IMR-90 (cell line): ENCODE data around the gene LMAN2L. TPM values are rescaled to one million over a fixed set of nuclear protein-coding genes. Genes with fewer than 3 reads are reported as not detected.

Experiments
- ATAC-seq: fragments of 200-7000 bp; cut with Tn5 transposase; 2 replicates; pipeline ENCODE4 v1.9.1; 2020; ENCODE audit warnings: low read depth, mild to moderate bottlenecking, moderate library complexity
- BruUV-seq: library from RNA; stranded (reverse); fragments of 400-500 nt; replicated peaks from 2 replicates; lab custom pipeline; 2021; lab: Mats Ljungman, UMichigan
- CTCF ChIA-PET: fragments of 300-600 bp; formaldehyde crosslinking; extraction: SDS; loops from one replicate; lab custom pipeline; 2021; ENCODE audit warnings: antibody characterized with exemption; lab: Yijun Ruan, JAX
- POLR2A ChIA-PET: fragments of 300-600 bp; sonication (Branson Sonifier 250); formaldehyde crosslinking; loops from one replicate; lab custom pipeline; 2022; ENCODE audit warnings: antibody characterized with exemption; ENCODE audit not compliant: unreplicated experiment; lab: Charles Lee
- DNase-seq: peaks from one replicate; pipeline ENCODE4 v3.0.0; 2013
- H2AFZ ChIP-seq: replicated peaks from 2 replicates; pipeline ENCODE3; 2013; ENCODE audit warnings: low read length, mild to moderate bottlenecking; ENCODE audit not compliant: poor library complexity
- H2AK5ac ChIP-seq: 2 replicates; pipeline ENCODE4 v1.6.1; 2013; ENCODE audit warnings: low read depth, low read length, inconsistent platforms
- H2AK9ac ChIP-seq: replicated peaks from 2 replicates; pipeline ENCODE3; 2013; ENCODE audit warnings: mild to moderate bottlenecking, low read depth, low read length, moderate library complexity; ENCODE audit not compliant: poor library complexity
- H2BK120ac ChIP-seq: 2 replicates; pipeline ENCODE4 v1.6.1; 2013; ENCODE audit warnings: low read depth, low read length, inconsistent platforms
- H2BK15ac ChIP-seq: 3 replicates; pipeline ENCODE4 v1.6.1; 2013; ENCODE audit warnings: low read depth, low read length, inconsistent platforms
- H2BK20ac ChIP-seq: 2 replicates; pipeline ENCODE4 v1.6.1; 2013; ENCODE audit warnings: low read depth, mild to moderate bottlenecking, inconsistent platforms, low read length, moderate library complexity
- H2BK5ac ChIP-seq: 2 replicates; pipeline ENCODE4 v1.6.1; 2013; ENCODE audit warnings: mild to moderate bottlenecking, low read depth, low read length, inconsistent platforms; ENCODE audit not compliant: poor library complexity, severe bottlenecking
- H3K14ac ChIP-seq: replicated peaks from 2 replicates; pipeline ENCODE4 v1.6.1; 2013; ENCODE audit warnings: low read depth, low read length, inconsistent platforms
- H3K18ac ChIP-seq: 2 replicates; pipeline ENCODE4 v1.6.1; 2013; ENCODE audit warnings: low read depth, low read length, control low read depth
- H3K23ac ChIP-seq: 2 replicates; pipeline ENCODE4 v1.6.1; 2013; ENCODE audit warnings: low read depth, low read length, inconsistent platforms
- H3K27ac ChIP-seq: 2 replicates; pipeline ENCODE4 v1.5.1; 2013; ENCODE audit warnings: mild to moderate bottlenecking, control low read depth, low read length; ENCODE audit not compliant: insufficient read depth
- H3K27me3 ChIP-seq: 2 replicates; pipeline ENCODE4 v1.6.1; 2013; ENCODE audit warnings: low read length; ENCODE audit not compliant: control insufficient read depth, insufficient read depth
- H3K36me3 ChIP-seq: 2 replicates; pipeline ENCODE4 v1.6.1; 2013; ENCODE audit warnings: low read length, mixed read lengths; ENCODE audit not compliant: control insufficient read depth, insufficient read depth
- H3K4ac ChIP-seq: 2 replicates; pipeline ENCODE4 v1.6.1; 2013; ENCODE audit warnings: low read depth, low read length, inconsistent platforms
- H3K4me1 ChIP-seq: 2 replicates; pipeline ENCODE4 v1.6.1; 2013; ENCODE audit warnings: low read length, mixed read lengths; ENCODE audit not compliant: control insufficient read depth, insufficient read depth
- H3K4me2 ChIP-seq: 2 replicates; pipeline ENCODE4 v1.6.1; 2013; ENCODE audit warnings: low read depth, mild to moderate bottlenecking, control low read depth, low read length, moderate library complexity
- H3K4me3 ChIP-seq: 2 replicates; pipeline ENCODE4 v1.5.1; 2013; ENCODE audit warnings: low read depth, mild to moderate bottlenecking, control low read depth, low read length, moderate library complexity; ENCODE audit not compliant: insufficient read depth
- H3K56ac ChIP-seq: 2 replicates; pipeline ENCODE4 v1.6.1; 2013; ENCODE audit warnings: low read length, inconsistent platforms; ENCODE audit not compliant: insufficient read depth; ENCODE audit errors: extremely low read depth
- H3K79me1 ChIP-seq, 2 experiments: 2 replicates each; pipeline ENCODE4 v1.6.1; 2013; ENCODE audit warnings: low read length in 2 of 2, inconsistent platforms in 1 of 2, low read depth in 1 of 2
- H3K9ac ChIP-seq: 2 replicates; pipeline ENCODE4 v1.6.1; 2013; ENCODE audit warnings: low read depth, low read length, control low read depth
- H3K9me1 ChIP-seq: 2 replicates; pipeline ENCODE4 v1.6.1; 2013; ENCODE audit warnings: low read length, inconsistent platforms; ENCODE audit not compliant: insufficient read depth
- H3K9me3 ChIP-seq: 2 replicates; pipeline ENCODE4 v1.6.1; 2013; ENCODE audit warnings: low read length; ENCODE audit not compliant: control insufficient read depth, insufficient read depth
- H4K20me1 ChIP-seq: 2 replicates; pipeline ENCODE4 v1.6.1; 2013; ENCODE audit warnings: low read length, inconsistent platforms; ENCODE audit not compliant: insufficient read depth
- H4K5ac ChIP-seq: 2 replicates; pipeline ENCODE4 v1.6.1; 2013; ENCODE audit warnings: mild to moderate bottlenecking, low read depth, low read length, control low read depth
- H4K8ac ChIP-seq, 2 experiments: 2 replicates each; pipeline ENCODE4 v1.6.1; 2013; ENCODE audit warnings: low read depth in 2 of 2, low read length in 2 of 2, control low read depth in 1 of 2, inconsistent platforms in 1 of 2
- H4K91ac ChIP-seq: 2 replicates; pipeline ENCODE4 v1.6.1; 2013; ENCODE audit warnings: low read depth, low read length, inconsistent platforms; ENCODE audit not compliant: insufficient read depth
- BHLHE40 ChIP-seq: fragments of 150-350 bp; IDR thresholded peaks from 2 replicates; pipeline ENCODE4 v1.6.1; 2016; ENCODE audit warnings: mild to moderate bottlenecking, low read depth, low read length
- CEBPB ChIP-seq: IDR thresholded peaks from 2 replicates; pipeline ENCODE4 v1.6.1; 2012; ENCODE audit warnings: low read depth, low read length, improper control_type of control experiment
- CHD1 ChIP-seq: IDR thresholded peaks from 2 replicates; pipeline ENCODE4 v1.6.1; 2012; ENCODE audit warnings: low read depth, low read length, improper control_type of control experiment
- ELK1 ChIP-seq: fragments of 150-350 bp; IDR thresholded peaks from 2 replicates; pipeline ENCODE4 v1.6.1; 2016; ENCODE audit warnings: low read depth, mild to moderate bottlenecking, low read length, moderate library complexity, borderline replicate concordance
- FOS ChIP-seq: fragments of 150-350 bp; IDR thresholded peaks from 2 replicates; pipeline ENCODE4 v1.6.1; 2016; ENCODE audit warnings: low read depth, low read length
- MAFK ChIP-seq: IDR thresholded peaks from 2 replicates; pipeline ENCODE4 v1.6.1; 2012; ENCODE audit warnings: low read depth, low read length, improper control_type of control experiment
- MAZ ChIP-seq: IDR thresholded peaks from 2 replicates; pipeline ENCODE4 v1.6.1; 2012; ENCODE audit warnings: low read depth, mild to moderate bottlenecking, low read length, improper control_type of control experiment, moderate library complexity, borderline replicate concordance
- MXI1 ChIP-seq: IDR thresholded peaks from 2 replicates; pipeline ENCODE4 v1.6.1; 2012; ENCODE audit warnings: low read depth, mild to moderate bottlenecking, low read length, moderate library complexity, borderline replicate concordance
- NFE2L2 ChIP-seq: fragments of 150-350 bp; IDR thresholded peaks from 2 replicates; pipeline ENCODE4 v1.6.1; 2016; ENCODE audit warnings: low read depth, mild to moderate bottlenecking, low read length
- RAD21 ChIP-seq: IDR thresholded peaks from 2 replicates; pipeline ENCODE4 v1.6.1; 2012; ENCODE audit warnings: low read length, improper control_type of control experiment
- RCOR1 ChIP-seq: IDR thresholded peaks from 2 replicates; pipeline ENCODE4 v1.6.1; 2012; ENCODE audit warnings: mild to moderate bottlenecking, low read length, improper control_type of control experiment; ENCODE audit not compliant: insufficient replicate concordance
- RFX5 ChIP-seq: IDR thresholded peaks from 2 replicates; pipeline ENCODE4 v1.8.0; 2012; ENCODE audit warnings: low read depth, mild to moderate bottlenecking, low read length, moderate library complexity
- SMC3 ChIP-seq: fragments of 150-350 bp; IDR thresholded peaks from 2 replicates; pipeline ENCODE4 v1.6.1; 2016; ENCODE audit warnings: low read depth, mild to moderate bottlenecking, antibody characterized with exemption, low read length, moderate library complexity
- USF2 ChIP-seq: fragments of 150-350 bp; IDR thresholded peaks from 2 replicates; pipeline ENCODE4 v1.6.1; 2017; ENCODE audit warnings: mild to moderate bottlenecking, antibody characterized with exemption, low read length, low read depth
- WGBS, 2 experiments: methylation state at CpG; one replicate each; pipeline versions ENCODE4 v1.1.5 to v1.1.7; 2013; ENCODE audit warnings: missing lambda C conversion rate in 2 of 2; ENCODE audit not compliant: insufficient read length in 1 of 2; ENCODE audit errors: extremely low coverage in 2 of 2; 5-methylcytosine and 5-hydroxymethylcytosine counted together
- dilution Hi-C: fragments of 300-500 bp; cut with HindIII; formaldehyde crosslinking; loops from one replicate; pipeline ENCODE4 v1.14.3; 2018; ENCODE audit warnings: low sequenced_read_pairs; ENCODE audit not compliant: unreplicated experiment
- in situ Hi-C: fragments of 300-500 bp; cut with MboI; formaldehyde crosslinking; loops from 3 replicates; pipeline ENCODE4 v1.14.3; 2019; ENCODE audit warnings: low sequenced_read_pairs, inconsistent platforms, mixed read lengths
- intact Hi-C: fragments of 100-400 bp; cut with micrococcal nuclease; formaldehyde crosslinking; loops from 2 replicates; pipeline ENCODE4 v1.10.0; 2022
- polyA plus RNA-seq, 3 experiments: library from polyadenylated mRNA; depleted of rRNA; stranded (reverse); fragments of >200 nt; gene quantifications; 2 replicates each; pipeline ENCODE4 v1.2.3, GENCODE V29; 2012; ENCODE audit warnings: low replicate concordance in 1 of 3
- total RNA-seq: library from RNA; depleted of rRNA; stranded (reverse); fragments of >200 nt; gene quantifications from 2 replicates; pipeline ENCODE4 v1.2.3, GENCODE V29; 2012

Gene LMAN2L
- total and polyA plus RNA-seq, 2 of the 4 experiments (the other 2 are of a cell fraction): 22.5 to 22.9 TPM

GRCh38 chr2:96772903-96773671 is 33.2 kb upstream of the LMAN2L start:
- TF ChIP-seq BHLHE40 (no peak), RFX5 (no peak), MAZ (no peak), FOS (no peak), USF2 (no peak), MXI1 (no peak), SMC3 (no peak), RCOR1 (no peak), ELK1 (no peak), CHD1 (no peak), MAFK (no peak), RAD21 (no peak), CEBPB (no peak), NFE2L2 (no peak)
- H3K4me2 ChIP-seq: no peak overlapping the region
- no peak overlapping the region for H4K8ac ChIP-seq
- ChIA-PET POLR2A (no interaction called here), CTCF (interaction anchor here (1.0 to 1.2 kb wide), 2 partner anchors 13 to 85 kb away, joined by 3 read pairs; partner anchors contain the start of genes ANKRD39 and CNNM4)
- intact Hi-C loops: no loop called here
- ATAC-seq (no peak), DNase-seq (no peak)
- H3K18ac ChIP-seq: no peak overlapping the region
- H3K79me1 ChIP-seq: peaks cover 2 to 9% of the 10 kb centered on the region in 2 experiments; a peak in 1 of 4 replicates
- peaks cover 10% of the 10 kb centered on the region for H3K9me1 ChIP-seq
- BruUV-seq: no TSS peak
- no peak overlapping the region for H2AK5ac ChIP-seq
- H2BK120ac ChIP-seq: no peak overlapping the region
- no peaks in the 10 kb centered on the region for H3K9me3 ChIP-seq
- in situ Hi-C loops: no loop called here
- H3K36me3 ChIP-seq: no peaks in the 10 kb centered on the region
- peaks cover 7% of the 10 kb centered on the region for H3K4me1 ChIP-seq
- no peak overlapping the region for H3K4ac ChIP-seq
- H2AK9ac ChIP-seq: no peak overlapping the region
- no peaks in the 10 kb centered on the region; the same call in 1 of the 2 replicates for H4K20me1 ChIP-seq
- no peak overlapping the region for H2BK15ac ChIP-seq
- WGBS, 2 experiments: 60% methylated on average over 1 of the region's 12 CpGs; no CpG with 5 or more reads in 1 of the 2 experiments
- H2BK20ac ChIP-seq: no peak overlapping the region
- H3K9ac ChIP-seq: no peak overlapping the region
- H3K27ac ChIP-seq: no peak overlapping the region
- H2AFZ ChIP-seq: no peak overlapping the region
- H3K56ac ChIP-seq: no peak overlapping the region
- dilution Hi-C loops: no loop called here
- no peak overlapping the region for H3K14ac ChIP-seq
- H2BK5ac ChIP-seq: no peak overlapping the region
- H4K91ac ChIP-seq: no peak overlapping the region
- no peaks in the 10 kb centered on the region for H3K27me3 ChIP-seq
- no peak overlapping the region for H3K4me3 ChIP-seq
- H3K23ac ChIP-seq: no peak overlapping the region
- H4K5ac ChIP-seq: no peak overlapping the region
